ENCODE data around the gene IZUMO4.

GRCh38 chr19:2062389-2062729 lies 34.4 kb upstream of the IZUMO4 start:
- TF ChIP-seq CTCF (IDR thresholded peaks at IDR 0.05) = no peak
- no peak for TF ChIP-seq POLR2AphosphoS5 (IDR thresholded peaks at IDR 0.05)
- TF ChIP-seq POLR2A (IDR thresholded peaks at IDR 0.05) = no peak
